ENCODE data around the gene VGLL3.
"Not testable (repeated sequence)": the region's sequence is repeated elsewhere in the genome, so short reads cannot be mapped to it uniquely, and the experiment has no call there.

Gene VGLL3

GRCh38 chr3:86990734-86991481 lies at the start of gene VGLL3:
TSS of gene VGLL3 (minus strand) at chr3:86991149. CDS start at chr3:86990743, 406 bp downstream.
- DNase-seq = peak; percentile 9

- DNase-seq = no peak
Observed at GRCh38 chr3:87037652-87038051, 46.7 kb upstream of the VGLL3 start.

DNA sequence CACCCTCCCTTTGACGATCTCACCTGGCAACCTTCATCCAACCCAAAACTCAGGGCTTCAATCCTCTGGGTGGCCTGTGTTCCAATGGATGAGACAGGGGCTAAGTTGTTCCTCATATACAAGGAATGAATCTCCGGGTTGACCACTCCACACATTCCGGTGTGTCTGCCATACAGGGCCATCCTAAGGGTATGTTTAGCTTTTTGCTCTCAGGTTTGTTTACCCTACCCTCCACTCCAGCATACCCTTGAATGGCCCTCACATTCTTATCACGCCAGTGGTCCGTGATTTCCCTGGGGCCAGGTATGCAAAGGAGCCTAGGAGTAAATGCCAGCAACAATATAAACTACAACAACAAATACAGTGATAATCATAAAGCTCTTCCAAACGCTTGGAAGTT lies 45.7 kb upstream of the VGLL3 start:
- no peak for DNase-seq

- no peak for DNase-seq
Observed at GRCh38 chr3:87035339-87035738, 44.4 kb upstream of the VGLL3 start.

GRCh38 chr3:87033205-87033604 lies 42.3 kb upstream of the VGLL3 start:
- DNase-seq = no peak

- DNase-seq = no peak
Observed at GRCh38 chr3:87025661-87026645, 35.0 kb upstream of the VGLL3 start.

- DNase-seq = not testable (repeated sequence)
Observed at GRCh38 chr3:87017370-87017769, 26.4 kb upstream of the VGLL3 start.

- DNase-seq = no peak
Observed at GRCh38 chr3:87009271-87009670, 18.3 kb upstream of the VGLL3 start.

- DNase-seq = no peak
Observed at GRCh38 chr3:87006844-87007439, 16.0 kb upstream of the VGLL3 start.

GRCh38 chr3:87004883-87005282 lies 13.9 kb upstream of the VGLL3 start:
- DNase-seq = no peak

DNA sequence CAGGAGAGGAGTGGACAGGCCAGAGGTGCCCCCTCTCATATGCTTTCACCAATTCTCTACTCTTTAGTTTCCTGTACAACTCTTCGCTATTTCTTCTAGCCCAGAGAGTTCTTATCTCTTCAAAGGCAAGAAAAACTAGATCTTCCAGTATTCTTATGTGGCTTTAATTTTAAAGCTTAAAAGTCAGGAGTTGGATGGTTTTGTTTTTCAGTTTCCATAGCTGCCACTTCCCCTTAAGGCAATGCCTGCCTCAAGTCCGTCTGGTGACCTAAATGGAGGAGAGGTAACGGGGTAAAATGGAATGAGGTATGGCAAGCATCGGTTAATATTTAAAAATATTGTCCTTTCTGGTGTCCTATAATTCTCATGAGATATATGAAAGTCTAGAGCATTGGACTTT lies 11.4 kb upstream of the VGLL3 start:
- DNase-seq = no peak

GRCh38 chr3:87001473-87002098 lies 10.6 kb upstream of the VGLL3 start:
- no peak for DNase-seq

DNA sequence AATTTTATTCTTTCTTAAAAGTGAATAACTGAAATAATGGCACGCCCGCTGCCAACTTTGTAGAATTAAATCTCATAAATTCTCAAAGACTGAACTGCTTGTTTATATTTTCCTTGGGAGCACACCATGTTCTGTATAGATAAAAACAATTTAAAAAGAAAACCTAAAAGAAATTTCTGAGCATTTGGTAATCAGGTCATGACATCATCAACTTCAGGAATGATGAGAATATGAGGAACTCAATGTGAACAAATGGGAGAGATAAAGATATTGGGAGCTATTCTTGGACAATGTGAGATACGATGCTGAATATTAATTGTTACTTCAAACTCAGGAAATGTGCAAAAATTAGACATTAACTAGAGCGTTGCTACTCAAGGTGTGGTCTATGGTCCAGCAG lies 10.0 kb upstream of the VGLL3 start:
- DNase-seq = no peak

DNA sequence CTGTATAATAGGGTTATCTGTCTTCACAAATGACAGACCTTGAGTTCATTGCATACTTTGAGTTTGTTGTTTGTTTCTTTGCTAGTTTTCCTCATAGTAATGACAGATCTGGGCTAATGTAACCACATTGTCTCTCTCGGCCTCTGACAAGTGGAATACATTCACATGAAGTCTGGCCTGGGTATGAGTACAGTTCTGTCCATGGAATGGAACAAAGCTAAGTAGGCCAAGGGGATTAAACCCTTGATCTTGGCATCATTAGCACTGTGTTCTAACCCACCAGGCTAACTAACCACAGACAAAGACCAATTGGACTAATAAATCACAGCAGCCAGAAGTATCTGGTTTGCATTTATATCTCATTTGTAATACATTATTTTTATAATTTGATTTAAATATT lies 7.6 kb upstream of the VGLL3 start:
- DNase-seq = no peak

- no peak for DNase-seq
Observed at GRCh38 chr3:86996261-86996955, 5.5 kb upstream of the VGLL3 start.

GRCh38 chr3:86995537-86995936 lies 4.6 kb upstream of the VGLL3 start:
- no peak for DNase-seq

DNA sequence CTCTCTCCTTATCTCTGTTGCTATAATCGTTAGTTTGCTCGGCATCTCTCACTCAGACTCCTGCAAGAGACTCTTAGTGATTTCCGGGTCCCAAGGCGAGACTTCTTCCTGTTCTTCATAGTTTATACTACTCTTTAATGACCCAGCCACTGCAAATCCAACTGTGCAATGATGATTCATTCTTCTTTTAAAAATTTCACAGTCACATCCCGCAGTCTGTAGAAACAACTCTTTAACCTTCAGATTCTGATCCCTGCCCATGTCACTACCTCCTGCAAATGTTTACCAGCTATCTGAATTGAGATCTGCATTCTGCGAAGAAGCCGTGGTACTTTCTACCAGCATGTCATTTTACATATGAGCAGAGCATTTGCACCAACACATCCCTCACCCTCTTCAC lies 2.8 kb upstream of the VGLL3 start:
- no peak for DNase-seq

DNA sequence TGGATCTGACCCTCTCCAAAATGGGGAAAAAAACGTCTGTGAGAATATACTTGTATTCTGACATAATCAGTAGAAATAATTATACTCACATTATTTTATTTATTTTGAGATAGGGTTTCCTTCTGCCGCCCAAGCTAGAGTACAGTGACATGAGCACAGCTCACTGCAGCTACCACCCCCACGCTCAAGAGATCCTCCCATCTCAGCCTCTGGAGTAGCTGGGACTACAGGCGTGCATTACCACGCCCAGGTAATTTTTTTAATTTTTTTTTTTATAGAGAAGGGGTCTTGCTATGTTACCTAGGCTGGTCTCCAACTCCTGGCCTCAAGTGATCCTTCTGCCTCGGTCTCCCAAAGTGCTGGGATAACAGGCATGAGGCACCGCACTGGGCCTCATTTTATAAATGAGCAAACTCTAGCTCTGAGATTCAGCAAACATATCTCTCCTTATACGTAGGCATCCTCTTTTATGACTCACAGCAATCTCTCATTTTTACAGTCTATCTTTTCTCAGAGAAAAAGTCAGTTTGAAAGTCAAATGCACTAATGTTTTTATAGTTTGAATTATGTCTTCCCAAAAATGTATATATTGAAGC lies 989 bp upstream of the VGLL3 start:
- no peak for DNase-seq

- DNase-seq = no peak
Observed at GRCh38 chr3:86991482-86991815, 500 bp upstream of the VGLL3 start.

- DNase-seq = peak; percentile 20
Observed at GRCh38 chr3:86990012-86990733, 776 bp downstream of the VGLL3 start.

GRCh38 chr3:86989611-86990010 lies 1.3 kb downstream of the VGLL3 start:
- DNase-seq = no peak
